NT2/D1 (cell line): ENCODE measurements around the gene MAP1B.

Source experiments
- SUZ12 ChIP-seq: IDR thresholded peaks from 2 replicates; pipeline ENCODE4 v1.6.1; 2011; ENCODE audit not compliant: insufficient read length, insufficient read depth; ENCODE audit errors: extremely low read depth
- YY1 ChIP-seq: IDR thresholded peaks from 2 replicates; pipeline ENCODE4 v1.6.1; 2011; ENCODE audit not compliant: insufficient read length, insufficient read depth
- ZNF274 ChIP-seq: IDR thresholded peaks from 2 replicates; pipeline ENCODE4 v1.6.1; 2011; ENCODE audit warnings: mild to moderate bottlenecking, low read depth, low read length

GRCh38 chr5:72205431-72206009 is 98.2 kb downstream of the MAP1B start:
- TF ChIP-seq YY1, result no peak
- TF ChIP-seq SUZ12, result no peak
- no peak for TF ChIP-seq ZNF274
